HEK293T (cell line): ENCODE results near the gene CCNG2.
"Not testable (repeated sequence)": the region's sequence is repeated elsewhere in the genome, so short reads cannot be mapped to it uniquely, and the experiment has no call there.

Experiments used
- CTCF ChIA-PET: fragments of 350-600 bp; formaldehyde crosslinking; extraction: SDS; loops from one replicate; lab custom pipeline; 2021; ENCODE audit warnings: antibody characterized with exemption, inconsistent platforms; lab: Yijun Ruan, JAX
- POLR2A ChIA-PET: fragments of 350-600 bp; formaldehyde crosslinking; extraction: SDS; loops from one replicate; lab custom pipeline; 2020; ENCODE audit warnings: antibody characterized with exemption, inconsistent platforms; lab: Yijun Ruan, JAX
- DNase-seq: peaks from one replicate; pipeline ENCODE4 v3.0.0; 2012; ENCODE audit warnings: mixed read lengths; ENCODE audit errors: extremely low spot score
- ARNT ChIP-seq: fragments of 450-650 bp; IDR thresholded peaks from 2 replicates; pipeline ENCODE4 v1.6.1; 2017; ENCODE audit warnings: mild to moderate bottlenecking
- BHLHE40 ChIP-seq: fragments of 450-650 bp; IDR thresholded peaks from 2 replicates; pipeline ENCODE4 v1.6.1; 2016; ENCODE audit warnings: mild to moderate bottlenecking, moderate library complexity, borderline replicate concordance
- CTBP1 ChIP-seq: fragments of 450-650 bp; IDR thresholded peaks from 2 replicates; pipeline ENCODE4 v1.6.1; 2016; ENCODE audit warnings: borderline replicate concordance
- ELF4 ChIP-seq: fragments of 450-650 bp; IDR thresholded peaks from 2 replicates; pipeline ENCODE4 v1.6.1; 2017; ENCODE audit warnings: antibody characterized with exemption
- FOXA1 ChIP-seq: fragments of 450-650 bp; IDR thresholded peaks from 2 replicates; pipeline ENCODE4 v1.6.1; 2016; ENCODE audit warnings: mild to moderate bottlenecking
- FOXK2 ChIP-seq: fragments of 450-650 bp; IDR thresholded peaks from 2 replicates; pipeline ENCODE4 v1.6.1; 2016; ENCODE audit warnings: mild to moderate bottlenecking
- FOXM1 ChIP-seq: fragments of 450-650 bp; IDR thresholded peaks from 2 replicates; pipeline ENCODE4 v1.6.1; 2017; ENCODE audit warnings: mild to moderate bottlenecking, borderline replicate concordance
- HDGF ChIP-seq: fragments of 450-650 bp; IDR thresholded peaks from 2 replicates; pipeline ENCODE4 v1.6.1; 2017; ENCODE audit warnings: antibody characterized with exemption, borderline replicate concordance
- L3MBTL2 ChIP-seq: fragments of 450-650 bp; conservative IDR thresholded peaks from 2 replicates; pipeline ENCODE4 v1.6.1; 2016; ENCODE audit warnings: mild to moderate bottlenecking
- LEF1 ChIP-seq: fragments of 450-650 bp; IDR thresholded peaks from 2 replicates; pipeline ENCODE4 v1.6.1; 2017; ENCODE audit warnings: mild to moderate bottlenecking, borderline replicate concordance
- NFRKB ChIP-seq: fragments of 450-650 bp; IDR thresholded peaks from 2 replicates; pipeline ENCODE4 v1.6.1; 2016; ENCODE audit warnings: mild to moderate bottlenecking, moderate library complexity
- SP1 ChIP-seq: fragments of 450-650 bp; IDR thresholded peaks from 2 replicates; pipeline ENCODE4 v1.6.1; 2017
- SUZ12 ChIP-seq: fragments of 450-650 bp; IDR thresholded peaks from 2 replicates; pipeline ENCODE4 v1.6.1; 2016; ENCODE audit warnings: mild to moderate bottlenecking
- TARDBP ChIP-seq: fragments of 450-650 bp; IDR thresholded peaks from 2 replicates; pipeline ENCODE4 v1.6.1; 2016
- ZNF384 ChIP-seq: fragments of 450-650 bp; IDR thresholded peaks from 2 replicates; pipeline ENCODE4 v1.6.1; 2016
- TF ChIP-seq, protein P1 (sequence below): fragments of 450-650 bp; IDR thresholded peaks from 2 replicates; pipeline ENCODE4 v1.6.1; 2016

CCNG2 gene

GRCh38 chr4:77127215-77127614, 29.8 kb upstream of the CCNG2 start:
- ChIA-PET CTCF (interaction anchor here (0.6 to 0.9 kb wide), 2 partner anchors 29 to 32 kb away, joined by 3 to 8 read pairs; no protein-coding TSS in a partner anchor), POLR2A (interaction anchor here (1.2 kb wide), 1 partner anchor 30 kb away, joined by 4 read pairs; the partner anchor contains the start of gene CCNG2)
- no peak for DNase-seq
- no peak for TF ChIP-seq SUZ12
- no peak for TF ChIP-seq FOXK2
- no peak for TF ChIP-seq BHLHE40
- no peak for TF ChIP-seq TARDBP
- no peak for TF ChIP-seq NFRKB
- no peak for TF ChIP-seq FOXM1
- no peak for TF ChIP-seq ELF4
- no peak for TF ChIP-seq LEF1
- no peak for TF ChIP-seq SP1
- TF ChIP-seq, protein P1, sequence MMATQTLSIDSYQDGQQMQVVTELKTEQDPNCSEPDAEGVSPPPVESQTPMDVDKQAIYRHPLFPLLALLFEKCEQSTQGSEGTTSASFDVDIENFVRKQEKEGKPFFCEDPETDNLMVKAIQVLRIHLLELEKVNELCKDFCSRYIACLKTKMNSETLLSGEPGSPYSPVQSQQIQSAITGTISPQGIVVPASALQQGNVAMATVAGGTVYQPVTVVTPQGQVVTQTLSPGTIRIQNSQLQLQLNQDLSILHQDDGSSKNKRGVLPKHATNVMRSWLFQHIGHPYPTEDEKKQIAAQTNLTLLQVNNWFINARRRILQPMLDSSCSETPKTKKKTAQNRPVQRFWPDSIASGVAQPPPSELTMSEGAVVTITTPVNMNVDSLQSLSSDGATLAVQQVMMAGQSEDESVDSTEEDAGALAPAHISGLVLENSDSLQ, result no peak
- no peak for TF ChIP-seq ARNT
- TF ChIP-seq HDGF, result no peak
- no peak for TF ChIP-seq CTBP1
- TF ChIP-seq L3MBTL2, result no peak
- TF ChIP-seq ZNF384, result no peak
- no peak for TF ChIP-seq FOXA1

DNA sequence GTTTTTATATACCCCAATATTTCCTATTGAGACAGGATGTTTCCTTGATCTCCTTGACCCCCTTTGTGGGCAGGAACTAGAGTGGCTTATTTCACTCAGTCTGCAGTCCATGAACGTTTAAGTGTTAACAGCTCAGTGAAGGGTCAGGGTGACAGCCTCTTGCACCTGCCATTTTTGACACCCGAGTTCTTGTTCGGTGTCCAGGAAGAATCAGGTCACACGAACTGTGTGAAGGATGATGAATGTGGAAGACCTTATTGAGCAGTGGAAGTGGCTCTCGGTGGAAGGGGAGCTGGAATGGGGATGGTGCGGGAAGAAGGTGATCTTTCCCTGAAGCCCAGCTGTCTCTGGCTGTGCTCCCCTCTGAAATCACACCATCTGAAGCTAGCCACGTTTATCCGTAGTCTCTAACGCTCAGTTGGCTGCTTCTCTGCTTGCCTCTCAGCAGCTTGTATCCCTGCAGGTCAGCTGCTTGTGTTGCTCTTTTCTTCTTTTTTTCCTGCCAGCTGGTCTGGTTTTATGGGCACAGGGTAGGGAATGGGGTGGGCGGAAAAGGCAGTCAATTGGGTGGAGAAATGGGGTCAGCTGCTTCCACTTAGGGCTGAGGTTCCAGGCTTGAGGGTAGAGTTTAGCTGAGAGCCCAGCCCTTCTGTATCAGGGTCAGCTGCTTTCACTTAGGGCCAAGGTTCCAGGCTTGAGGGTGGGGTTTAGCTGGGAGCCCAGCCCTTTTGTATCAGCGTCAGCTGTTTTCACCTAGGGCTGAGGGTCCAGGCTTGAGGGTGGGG, 29.0 kb upstream of the CCNG2 start:
- no peak for DNase-seq
- ChIA-PET CTCF (no interaction called here), POLR2A (interaction anchor here (1.2 kb wide), 1 partner anchor 29 kb away, joined by 4 read pairs; the partner anchor contains the start of gene CCNG2)
- TF ChIP-seq, protein P1, result no peak

- no peak for DNase-seq
- ChIA-PET CTCF (interaction anchor here (1.4 kb wide), 1 partner anchor 37 kb away, joined by 4 read pairs; no protein-coding TSS in a partner anchor), POLR2A (no interaction called here)
- TF ChIP-seq FOXM1 (no peak), BHLHE40 (no peak), FOXA1 (no peak), NFRKB (no peak), CTBP1 (no peak)
- TF ChIP-seq, protein P1, result peak; percentile 55
Measured at GRCh38 chr4:77132652-77133312, 24.2 kb upstream of the CCNG2 start.

GRCh38 chr4:77137448-77137847, 19.6 kb upstream of the CCNG2 start:
- POLR2A ChIA-PET, result interaction anchor here (0.6 kb wide), 1 partner anchor 21 kb away, joined by 3 read pairs; no protein-coding TSS in a partner anchor
- CTCF ChIA-PET, DNase-seq: not testable (repeated sequence)

GRCh38 chr4:77141964-77142645, 14.9 kb upstream of the CCNG2 start:
- TF ChIP-seq FOXK2, result no peak
- no peak for TF ChIP-seq SUZ12
- no peak for TF ChIP-seq BHLHE40
- no peak for TF ChIP-seq L3MBTL2
- TF ChIP-seq TARDBP, result no peak
- TF ChIP-seq, protein P1, result no peak
- TF ChIP-seq ELF4, result no peak
- no peak for TF ChIP-seq FOXM1
- no peak for TF ChIP-seq ZNF384
- no peak for TF ChIP-seq ARNT
- no peak for TF ChIP-seq FOXA1
- no peak for TF ChIP-seq NFRKB
- TF ChIP-seq HDGF, result no peak
- POLR2A ChIA-PET, result interaction anchor here (0.6 kb wide), 1 partner anchor 15 kb away, joined by 3 read pairs; the partner anchor contains the start of gene CCNG2
- DNase-seq, result no peak
- CTCF ChIA-PET, result interaction anchor here (0.7 kb wide), 1 partner anchor 21 kb away, joined by 3 read pairs; no protein-coding TSS in a partner anchor
